Testis (tissue), 2 donors: ENCODE results near the gene URB2.

ENCODE experiments used
- CTCF ChIP-seq, 3 experiments: fragments of 450-650 bp in 2 of 3; fragments of 200-600 bp in 1 of 3; sonication (generic) in 1 of 3; IDR thresholded peaks; one replicate each; pipeline ENCODE4 v1.5.1; 2016 to 2019; ENCODE audit warnings: antibody characterized with exemption in 3 of 3, mild to moderate bottlenecking in 2 of 3, moderate library complexity in 1 of 3
- POLR2A ChIP-seq: fragments of 450-650 bp; IDR thresholded peaks from one replicate; pipeline ENCODE4 v1.6.1; 2017; ENCODE audit warnings: antibody characterized with exemption, mild to moderate bottlenecking, moderate library complexity

DNA sequence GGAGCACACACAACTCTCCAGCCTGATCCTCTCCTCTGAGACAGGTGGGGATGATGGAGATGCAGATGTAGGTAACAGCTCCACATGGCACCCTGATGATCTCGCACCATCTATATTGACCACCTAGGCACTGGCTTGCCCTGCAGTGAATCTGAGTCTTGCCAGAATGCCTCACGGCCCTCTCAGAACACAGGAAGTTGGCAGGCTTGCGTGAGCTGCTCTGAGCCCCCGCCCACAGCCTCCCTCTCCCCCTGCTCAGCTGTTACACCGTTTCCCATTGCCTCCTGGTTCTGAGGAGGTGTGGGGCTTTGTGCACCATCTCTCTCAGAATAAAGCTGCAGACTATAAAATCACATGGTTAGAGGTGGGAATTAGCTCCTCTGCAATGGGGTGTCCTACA, 48.0 kb downstream of the URB2 start:
- TF ChIP-seq CTCF (IDR thresholded peaks at IDR 0.05), result no peak
- TF ChIP-seq POLR2A, result no peak
